Adipocyte (in vitro differentiated cells): ENCODE results near the gene FBXO47.
A peak's percentile ranks its signal among the peaks of the same experiment; 100 is the strongest.

Experiments used
- DNase-seq: peaks from one replicate; pipeline ENCODE4 v3.0.0-alpha.2; 2015; ENCODE audit warnings: low read depth
- H3K27me3 ChIP-seq: replicated peaks from 2 replicates; pipeline ENCODE4 v1.7.0; 2013; ENCODE audit warnings: mild to moderate bottlenecking, low read length, moderate library complexity; ENCODE audit not compliant: control insufficient read depth, insufficient read depth
- H3K36me3 ChIP-seq: 2 replicates; pipeline ENCODE4 v1.7.0; 2013; ENCODE audit warnings: low read length, mild to moderate bottlenecking, moderate library complexity; ENCODE audit not compliant: control insufficient read depth, insufficient read depth, severe bottlenecking
- H3K4me1 ChIP-seq: 2 replicates; pipeline ENCODE4 v1.7.0; 2013; ENCODE audit warnings: mild to moderate bottlenecking, low read length, moderate library complexity; ENCODE audit not compliant: control insufficient read depth, insufficient read depth
- H3K4me3 ChIP-seq: 2 replicates; pipeline ENCODE4 v1.7.0; 2013; ENCODE audit warnings: mild to moderate bottlenecking, low read length, moderate library complexity
- H3K9ac ChIP-seq: 2 replicates; pipeline ENCODE4 v1.7.0; 2013; ENCODE audit warnings: mild to moderate bottlenecking, low read length, moderate library complexity
- H3K9me3 ChIP-seq: 2 replicates; pipeline ENCODE4 v1.7.0; 2013; ENCODE audit warnings: mild to moderate bottlenecking, low read length, moderate library complexity; ENCODE audit not compliant: control insufficient read depth

Gene FBXO47

DNA sequence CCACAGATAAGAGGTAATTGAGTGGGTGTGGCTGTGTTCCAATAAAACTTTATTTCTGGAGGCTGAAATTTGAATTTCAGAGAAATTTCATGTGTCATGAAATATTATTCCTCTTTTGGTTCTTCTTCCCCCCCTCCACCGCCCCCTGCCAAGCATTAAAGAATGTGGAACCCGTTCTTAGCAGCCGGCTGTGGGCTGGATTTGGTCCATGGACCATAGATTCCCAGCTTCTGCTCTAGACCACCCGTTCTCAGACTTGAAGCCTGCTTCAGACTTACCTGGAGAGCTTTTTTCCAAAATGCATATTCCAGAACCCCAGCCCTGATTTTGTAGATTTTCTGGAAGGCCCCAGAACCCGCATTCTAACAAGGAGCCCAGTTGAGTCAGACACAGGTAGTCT, 56.9 kb downstream of the FBXO47 start:
- DNase-seq: no peak
- H3K9ac ChIP-seq: no peak overlapping the region
- H3K27me3 ChIP-seq: no peaks in the 10 kb centered on the region
- H3K4me3 ChIP-seq: no peak overlapping the region
- peaks cover 35% of the 10 kb centered on the region for H3K4me1 ChIP-seq
- H3K36me3 ChIP-seq: peaks cover 62% of the 10 kb centered on the region
- no peaks in the 10 kb centered on the region for H3K9me3 ChIP-seq

DNA sequence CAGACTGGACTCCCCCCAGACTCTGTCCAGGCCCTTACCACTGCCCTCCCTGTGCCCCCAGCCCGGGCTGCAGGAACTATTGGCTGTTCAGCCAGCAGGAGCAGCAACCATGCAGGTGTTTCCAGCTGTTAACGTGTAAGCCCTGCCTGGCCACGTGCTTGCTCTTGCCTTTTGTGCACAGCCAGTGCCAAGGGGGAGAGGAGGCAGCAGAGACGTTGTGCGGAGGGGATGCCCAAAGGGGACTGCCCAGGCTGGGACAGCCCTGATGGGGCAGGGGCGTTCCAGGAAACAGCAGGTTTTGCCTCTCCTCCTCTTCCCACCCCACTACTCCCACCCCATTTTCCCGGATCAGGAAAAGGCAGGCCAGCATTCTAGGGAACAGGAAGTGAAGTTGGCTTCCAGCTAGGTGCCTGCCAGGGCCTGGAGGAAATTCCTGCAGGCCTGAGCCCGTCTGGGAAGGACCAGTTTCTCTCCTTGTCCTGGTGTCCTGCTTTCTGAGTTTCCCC, 58.5 kb downstream of the FBXO47 start:
- H3K4me1 ChIP-seq: peaks cover 38% of the 10 kb centered on the region
- H3K9me3 ChIP-seq: no peaks in the 10 kb centered on the region
- no peaks in the 10 kb centered on the region for H3K27me3 ChIP-seq
- H3K4me3 ChIP-seq: no peak overlapping the region
- no peak overlapping the region for H3K9ac ChIP-seq
- DNase-seq: no peak
- peaks cover 59% of the 10 kb centered on the region for H3K36me3 ChIP-seq

DNA sequence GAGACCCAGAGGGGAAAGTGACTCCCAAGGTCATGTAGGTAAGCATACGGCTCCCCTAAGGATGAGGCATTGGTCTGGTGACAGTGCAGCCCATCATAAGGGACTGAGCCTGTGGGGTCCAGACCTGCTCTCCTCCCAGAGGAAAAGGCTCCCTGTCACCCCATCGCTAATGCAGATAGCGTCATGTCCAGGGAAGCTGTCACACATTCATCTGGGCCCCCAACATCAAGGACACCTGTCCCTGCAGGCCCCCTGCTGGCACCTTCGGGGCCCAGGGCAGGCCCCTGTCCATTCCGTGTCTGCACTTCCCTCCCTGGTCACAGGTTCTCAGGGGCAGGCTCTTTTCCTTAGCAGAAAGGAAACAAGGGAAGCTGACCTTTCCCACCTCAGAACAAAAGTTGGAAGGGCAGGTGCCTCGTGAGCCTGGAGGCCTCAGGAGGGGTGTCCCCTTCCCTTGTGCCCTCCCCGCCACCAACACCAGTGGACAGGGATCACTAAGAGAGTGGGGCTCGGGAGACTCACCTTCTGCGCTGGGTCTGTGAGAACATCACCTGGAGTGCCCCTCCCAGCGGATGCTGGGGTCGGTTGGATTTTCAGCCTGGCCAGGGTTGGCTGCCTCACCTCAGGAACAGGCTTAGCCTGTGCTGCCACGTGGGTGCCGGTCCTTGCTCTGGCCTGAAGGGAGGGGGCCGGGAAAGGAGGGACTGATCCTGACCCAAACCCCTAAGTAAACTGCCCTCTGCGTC, 59.1 kb downstream of the FBXO47 start:
- Histone ChIP-seq H3K9me3 (no peaks in the 10 kb centered on the region), H3K9ac (no peak overlapping the region), H3K4me3 (no peak overlapping the region), H3K36me3 (peaks cover 61% of the 10 kb centered on the region), H3K4me1 (peaks cover 42% of the 10 kb centered on the region), H3K27me3 (no peaks in the 10 kb centered on the region)
- DNase-seq: no peak

DNA sequence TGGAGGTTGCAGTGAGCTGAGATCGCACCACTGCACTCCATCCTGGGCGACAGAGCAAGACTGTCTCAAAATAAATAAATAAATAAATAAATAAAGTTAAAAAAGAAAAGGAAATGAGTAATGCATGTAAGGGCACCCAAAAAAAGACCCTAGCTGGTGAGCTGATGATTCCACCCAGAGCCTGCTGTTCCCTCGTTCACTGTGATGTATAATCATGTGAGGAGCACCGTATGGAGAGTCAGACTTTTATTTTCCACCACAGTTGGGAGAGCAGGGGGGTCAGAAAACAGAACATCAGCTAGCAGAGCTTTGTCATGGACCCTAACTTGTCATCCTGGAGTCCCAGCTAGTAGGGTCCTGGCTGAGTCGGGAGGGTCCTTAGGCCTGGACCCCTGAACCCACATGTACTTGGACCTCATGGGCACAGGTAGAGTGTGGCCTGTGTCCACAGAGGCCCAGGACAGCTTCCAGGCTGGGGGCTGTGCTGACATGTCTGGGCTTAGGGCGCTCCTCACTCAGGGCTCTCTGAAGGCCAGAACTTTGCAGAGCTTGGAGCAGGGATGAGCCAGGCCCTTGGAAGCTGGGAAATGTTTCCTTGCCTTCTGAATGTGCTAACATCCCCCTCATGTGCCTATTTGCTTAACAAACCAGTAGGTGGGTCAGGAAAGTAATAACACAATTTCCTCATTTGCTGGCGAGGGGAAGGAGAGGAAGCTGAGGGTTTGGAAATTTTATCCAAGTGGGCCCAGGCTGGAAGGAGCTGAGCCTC, 60.6 kb downstream of the FBXO47 start:
- no peak for DNase-seq
- Histone ChIP-seq H3K36me3 (peaks cover 63% of the 10 kb centered on the region), H3K4me1 (peaks cover 43% of the 10 kb centered on the region), H3K9me3 (no peaks in the 10 kb centered on the region), H3K4me3 (no peak overlapping the region), H3K27me3 (no peaks in the 10 kb centered on the region), H3K9ac (peak overlapping the region; percentile 68)

DNA sequence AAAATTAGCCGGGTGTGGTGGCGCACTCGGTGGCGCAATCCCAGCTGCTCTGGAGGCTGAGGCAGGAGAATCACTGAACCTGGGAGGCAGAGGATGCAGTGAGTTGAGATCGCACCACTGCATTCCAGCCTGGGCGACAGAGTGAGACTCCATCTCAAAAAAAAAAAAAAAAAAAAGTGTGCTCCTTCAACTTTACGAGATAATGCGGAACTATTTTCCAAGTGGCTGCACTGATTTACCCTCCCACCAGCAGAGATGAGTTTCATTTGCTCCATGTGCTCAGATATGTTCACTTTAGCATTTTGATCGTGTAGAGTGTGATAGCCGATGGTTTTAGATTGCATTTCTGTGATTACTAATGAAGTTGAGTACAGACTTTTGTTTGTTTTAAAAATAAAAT, 61.8 kb downstream of the FBXO47 start:
- peaks cover 54% of the 10 kb centered on the region for H3K4me1 ChIP-seq
- peaks cover 51% of the 10 kb centered on the region for H3K36me3 ChIP-seq
- H3K27me3 ChIP-seq: no peaks in the 10 kb centered on the region
- no peak overlapping the region for H3K9ac ChIP-seq
- H3K4me3 ChIP-seq: no peak overlapping the region
- H3K9me3 ChIP-seq: no peaks in the 10 kb centered on the region
- DNase-seq: no peak

DNA sequence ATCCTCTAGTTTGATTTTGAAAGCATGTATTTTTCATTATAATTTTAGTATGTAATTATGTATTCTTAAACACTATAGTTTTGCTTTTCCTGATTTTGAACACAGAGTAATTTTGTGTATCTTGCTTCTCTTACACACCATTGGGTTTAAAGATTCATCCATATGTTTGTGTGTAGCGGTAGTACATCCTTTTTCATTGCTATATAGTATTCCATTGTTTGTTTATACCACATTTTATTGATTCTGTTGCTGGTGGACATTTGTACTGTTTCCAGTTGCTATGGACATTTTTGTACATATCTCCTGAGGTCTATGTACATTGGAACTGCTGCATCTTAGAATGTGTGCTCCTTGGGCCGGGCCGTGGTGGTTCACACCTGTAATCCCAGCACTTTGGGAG, 62.3 kb downstream of the FBXO47 start:
- peaks cover 59% of the 10 kb centered on the region for H3K4me1 ChIP-seq
- no peak for DNase-seq
- no peak overlapping the region for H3K9ac ChIP-seq
- no peak overlapping the region for H3K4me3 ChIP-seq
- no peaks in the 10 kb centered on the region for H3K9me3 ChIP-seq
- H3K27me3 ChIP-seq: no peaks in the 10 kb centered on the region
- peaks cover 46% of the 10 kb centered on the region for H3K36me3 ChIP-seq

DNA sequence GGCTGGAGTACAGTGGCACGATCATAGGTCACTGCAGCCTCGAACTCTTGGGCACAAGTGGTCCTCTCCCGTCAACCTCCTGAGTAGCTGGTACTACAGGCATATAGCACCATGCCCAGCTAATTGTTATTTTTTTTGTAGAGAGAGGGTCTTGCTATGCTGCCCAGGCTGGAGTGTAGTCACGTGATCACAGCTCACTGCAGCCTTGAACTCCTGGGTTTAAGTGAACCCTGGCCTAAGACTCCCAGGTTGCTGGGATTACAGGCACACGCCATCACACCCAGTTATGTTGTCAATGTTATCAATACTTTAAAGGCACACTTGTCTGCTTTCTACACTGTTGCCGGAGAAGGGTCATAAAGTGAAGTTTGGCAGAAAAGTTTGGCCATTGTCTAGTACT, 63.8 kb downstream of the FBXO47 start:
- DNase-seq: no peak
- Histone ChIP-seq H3K9ac (peak overlapping the region; percentile 44), H3K9me3 (no peaks in the 10 kb centered on the region), H3K27me3 (no peaks in the 10 kb centered on the region), H3K4me1 (peaks cover 72% of the 10 kb centered on the region), H3K36me3 (peaks cover 54% of the 10 kb centered on the region), H3K4me3 (no peak overlapping the region)

DNA sequence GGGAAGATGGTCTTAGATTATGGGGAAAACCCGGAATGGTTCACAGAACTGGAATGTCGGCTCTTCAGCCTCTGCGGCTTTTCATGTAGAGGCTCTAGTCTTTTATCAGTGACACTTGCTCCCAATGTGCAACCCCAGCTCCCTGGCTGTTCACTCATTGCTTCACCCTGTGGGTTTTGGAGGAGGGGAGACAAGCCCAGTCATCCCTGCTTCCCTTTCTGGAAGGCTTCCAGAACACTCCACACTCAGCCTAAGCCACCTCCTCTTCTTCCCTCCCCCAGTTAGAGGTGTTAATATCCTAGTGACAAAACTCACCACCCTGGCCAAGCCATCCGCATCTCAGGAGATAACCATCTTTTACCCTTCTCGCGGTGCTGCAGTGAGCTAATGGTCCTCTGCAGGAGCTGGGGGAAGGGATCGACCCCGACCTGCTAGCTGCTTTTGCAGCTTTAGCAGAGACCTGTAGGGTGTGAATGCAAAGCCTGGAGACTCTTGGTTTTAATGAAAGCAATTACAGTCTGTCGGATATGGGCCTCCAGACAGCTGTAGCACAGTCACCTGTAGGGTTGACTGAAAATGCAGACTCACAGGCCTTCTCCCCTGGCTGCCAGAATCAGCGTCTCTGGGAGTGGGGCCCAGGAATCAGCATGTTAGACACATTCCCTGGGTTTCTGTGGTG, 66.1 kb downstream of the FBXO47 start:
- Histone ChIP-seq H3K4me3 (peak overlapping the region; percentile 72), H3K4me1 (peaks cover 82% of the 10 kb centered on the region), H3K9me3 (no peaks in the 10 kb centered on the region), H3K9ac (peak overlapping the region; percentile 83), H3K27me3 (no peaks in the 10 kb centered on the region), H3K36me3 (peaks cover 58% of the 10 kb centered on the region)
- DNase-seq: peak; percentile 75

DNA sequence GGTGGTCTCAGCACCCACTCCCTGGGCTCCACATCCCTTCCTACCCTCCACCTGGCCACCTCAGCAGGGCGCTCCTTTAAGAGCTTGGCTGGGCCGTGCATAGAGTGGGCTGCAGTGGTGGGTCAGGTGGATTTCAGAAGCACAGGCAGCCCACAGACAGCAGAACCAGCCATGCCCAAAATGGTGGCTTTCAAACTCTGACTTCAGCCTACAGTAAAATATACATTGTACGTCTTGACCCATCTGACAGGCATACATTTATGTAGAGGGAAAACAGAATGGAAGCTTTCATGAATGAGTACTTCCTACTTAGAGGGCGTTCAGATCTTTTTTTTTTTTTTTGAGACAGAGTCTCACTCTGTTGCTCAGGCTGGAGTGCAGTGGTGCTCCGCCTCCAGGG, 67.8 kb downstream of the FBXO47 start:
- no peak for DNase-seq
- Histone ChIP-seq H3K27me3 (no peaks in the 10 kb centered on the region), H3K4me1 (peaks cover 83% of the 10 kb centered on the region), H3K9me3 (no peaks in the 10 kb centered on the region), H3K36me3 (peaks cover 58% of the 10 kb centered on the region), H3K4me3 (no peak overlapping the region), H3K9ac (no peak overlapping the region)

DNA sequence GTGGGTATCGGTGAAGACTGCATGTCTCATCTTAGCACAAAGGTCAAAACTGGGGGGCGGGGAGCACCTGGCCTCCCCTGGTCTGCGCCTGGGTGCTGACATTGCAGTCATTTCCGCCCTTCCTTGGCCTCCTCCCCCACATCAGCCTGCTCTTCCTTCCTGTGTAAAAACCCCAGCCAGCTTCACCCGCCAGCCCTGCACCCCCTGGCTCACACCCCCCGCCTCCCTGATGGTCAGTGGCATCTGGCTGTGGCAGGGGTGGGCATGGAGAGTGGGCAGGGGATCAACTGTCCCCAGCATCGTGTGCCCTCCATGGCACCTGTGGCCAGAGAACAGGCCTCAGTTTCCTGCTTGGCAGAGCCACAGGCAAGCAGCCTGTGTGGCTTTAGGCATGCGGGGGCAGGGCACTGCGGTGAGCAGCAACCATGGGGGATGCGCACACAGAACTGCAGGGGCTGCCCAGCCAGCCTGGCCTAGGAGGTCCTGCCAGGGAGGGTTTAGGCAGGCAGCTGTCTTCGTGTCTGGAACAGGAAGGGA, 68.3 kb downstream of the FBXO47 start:
- Histone ChIP-seq H3K36me3 (peaks cover 60% of the 10 kb centered on the region), H3K9me3 (no peaks in the 10 kb centered on the region)
- no peak for DNase-seq

DNA sequence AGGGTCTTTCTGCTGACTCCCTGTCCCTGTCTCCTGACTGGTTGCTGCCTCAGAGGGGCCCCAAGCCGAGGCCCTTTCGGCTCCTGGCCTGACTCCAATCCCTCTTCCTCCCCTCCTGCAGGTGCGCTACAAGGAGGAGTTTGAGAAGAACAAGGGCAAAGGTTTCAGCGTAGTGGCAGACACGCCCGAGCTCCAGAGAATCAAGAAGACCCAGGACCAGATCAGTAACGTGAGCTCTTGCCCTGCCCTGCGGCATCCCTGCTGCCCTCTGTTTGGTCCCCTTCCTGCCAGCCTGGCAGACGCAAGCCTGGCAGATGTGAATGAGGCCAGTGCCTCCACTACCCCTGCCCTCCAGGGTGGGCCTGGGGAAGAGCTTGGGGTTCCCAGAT, 68.9 kb downstream of the FBXO47 start:
- Histone ChIP-seq H3K4me3 (no peak overlapping the region), H3K36me3 (peaks cover 60% of the 10 kb centered on the region), H3K9ac (peak overlapping the region; percentile 40), H3K9me3 (no peaks in the 10 kb centered on the region), H3K4me1 (peaks cover 85% of the 10 kb centered on the region), H3K27me3 (no peaks in the 10 kb centered on the region)
- DNase-seq: no peak

More for the DNA sequence above, 68.3 kb downstream of the FBXO47 start:
- H3K4me1 ChIP-seq: peaks cover 85% of the 10 kb centered on the region
- no peak overlapping the region for H3K9ac ChIP-seq
- H3K4me3 ChIP-seq: no peak overlapping the region
- H3K27me3 ChIP-seq: no peaks in the 10 kb centered on the region
